Measurements from ENCODE around the gene VIPR2. TPM values are rescaled to one million over a fixed set of nuclear protein-coding genes. Genes with fewer than 3 reads are reported as not detected.
A peak's percentile ranks its signal among the peaks of the same experiment; 100 is the strongest.

Gene VIPR2
- total and polyA plus RNA-seq, 2 experiments from 2014 or later: 1.3 to 2.7 TPM

DNA sequence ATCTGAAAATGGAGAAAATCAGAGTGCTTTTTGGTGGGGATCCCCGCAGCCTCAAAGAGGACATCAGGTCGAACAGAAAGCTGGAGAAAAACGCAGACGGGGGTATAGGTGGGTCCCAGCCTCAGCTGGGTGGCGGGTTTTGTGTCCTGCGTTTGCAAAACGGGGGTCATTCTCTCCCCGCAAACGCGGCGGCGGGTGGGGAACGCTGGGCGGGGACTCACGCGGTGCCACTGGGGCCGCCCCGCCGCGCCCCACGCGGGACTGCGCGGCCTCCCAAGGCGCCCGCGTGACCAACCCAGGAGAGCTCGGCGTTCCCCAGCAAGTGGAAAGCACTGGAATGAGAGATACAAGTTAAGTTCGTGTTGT, 806 bp upstream of the VIPR2 start:
- DNase-seq (ENCODE audit: low spot score) (no peak), ATAC-seq (no peak)
- no peak for TF ChIP-seq EZH2 (IDR thresholded peaks at IDR 0.05; ENCODE audit: low read depth, unreplicated experiment)
- TF ChIP-seq, protein P1, sequence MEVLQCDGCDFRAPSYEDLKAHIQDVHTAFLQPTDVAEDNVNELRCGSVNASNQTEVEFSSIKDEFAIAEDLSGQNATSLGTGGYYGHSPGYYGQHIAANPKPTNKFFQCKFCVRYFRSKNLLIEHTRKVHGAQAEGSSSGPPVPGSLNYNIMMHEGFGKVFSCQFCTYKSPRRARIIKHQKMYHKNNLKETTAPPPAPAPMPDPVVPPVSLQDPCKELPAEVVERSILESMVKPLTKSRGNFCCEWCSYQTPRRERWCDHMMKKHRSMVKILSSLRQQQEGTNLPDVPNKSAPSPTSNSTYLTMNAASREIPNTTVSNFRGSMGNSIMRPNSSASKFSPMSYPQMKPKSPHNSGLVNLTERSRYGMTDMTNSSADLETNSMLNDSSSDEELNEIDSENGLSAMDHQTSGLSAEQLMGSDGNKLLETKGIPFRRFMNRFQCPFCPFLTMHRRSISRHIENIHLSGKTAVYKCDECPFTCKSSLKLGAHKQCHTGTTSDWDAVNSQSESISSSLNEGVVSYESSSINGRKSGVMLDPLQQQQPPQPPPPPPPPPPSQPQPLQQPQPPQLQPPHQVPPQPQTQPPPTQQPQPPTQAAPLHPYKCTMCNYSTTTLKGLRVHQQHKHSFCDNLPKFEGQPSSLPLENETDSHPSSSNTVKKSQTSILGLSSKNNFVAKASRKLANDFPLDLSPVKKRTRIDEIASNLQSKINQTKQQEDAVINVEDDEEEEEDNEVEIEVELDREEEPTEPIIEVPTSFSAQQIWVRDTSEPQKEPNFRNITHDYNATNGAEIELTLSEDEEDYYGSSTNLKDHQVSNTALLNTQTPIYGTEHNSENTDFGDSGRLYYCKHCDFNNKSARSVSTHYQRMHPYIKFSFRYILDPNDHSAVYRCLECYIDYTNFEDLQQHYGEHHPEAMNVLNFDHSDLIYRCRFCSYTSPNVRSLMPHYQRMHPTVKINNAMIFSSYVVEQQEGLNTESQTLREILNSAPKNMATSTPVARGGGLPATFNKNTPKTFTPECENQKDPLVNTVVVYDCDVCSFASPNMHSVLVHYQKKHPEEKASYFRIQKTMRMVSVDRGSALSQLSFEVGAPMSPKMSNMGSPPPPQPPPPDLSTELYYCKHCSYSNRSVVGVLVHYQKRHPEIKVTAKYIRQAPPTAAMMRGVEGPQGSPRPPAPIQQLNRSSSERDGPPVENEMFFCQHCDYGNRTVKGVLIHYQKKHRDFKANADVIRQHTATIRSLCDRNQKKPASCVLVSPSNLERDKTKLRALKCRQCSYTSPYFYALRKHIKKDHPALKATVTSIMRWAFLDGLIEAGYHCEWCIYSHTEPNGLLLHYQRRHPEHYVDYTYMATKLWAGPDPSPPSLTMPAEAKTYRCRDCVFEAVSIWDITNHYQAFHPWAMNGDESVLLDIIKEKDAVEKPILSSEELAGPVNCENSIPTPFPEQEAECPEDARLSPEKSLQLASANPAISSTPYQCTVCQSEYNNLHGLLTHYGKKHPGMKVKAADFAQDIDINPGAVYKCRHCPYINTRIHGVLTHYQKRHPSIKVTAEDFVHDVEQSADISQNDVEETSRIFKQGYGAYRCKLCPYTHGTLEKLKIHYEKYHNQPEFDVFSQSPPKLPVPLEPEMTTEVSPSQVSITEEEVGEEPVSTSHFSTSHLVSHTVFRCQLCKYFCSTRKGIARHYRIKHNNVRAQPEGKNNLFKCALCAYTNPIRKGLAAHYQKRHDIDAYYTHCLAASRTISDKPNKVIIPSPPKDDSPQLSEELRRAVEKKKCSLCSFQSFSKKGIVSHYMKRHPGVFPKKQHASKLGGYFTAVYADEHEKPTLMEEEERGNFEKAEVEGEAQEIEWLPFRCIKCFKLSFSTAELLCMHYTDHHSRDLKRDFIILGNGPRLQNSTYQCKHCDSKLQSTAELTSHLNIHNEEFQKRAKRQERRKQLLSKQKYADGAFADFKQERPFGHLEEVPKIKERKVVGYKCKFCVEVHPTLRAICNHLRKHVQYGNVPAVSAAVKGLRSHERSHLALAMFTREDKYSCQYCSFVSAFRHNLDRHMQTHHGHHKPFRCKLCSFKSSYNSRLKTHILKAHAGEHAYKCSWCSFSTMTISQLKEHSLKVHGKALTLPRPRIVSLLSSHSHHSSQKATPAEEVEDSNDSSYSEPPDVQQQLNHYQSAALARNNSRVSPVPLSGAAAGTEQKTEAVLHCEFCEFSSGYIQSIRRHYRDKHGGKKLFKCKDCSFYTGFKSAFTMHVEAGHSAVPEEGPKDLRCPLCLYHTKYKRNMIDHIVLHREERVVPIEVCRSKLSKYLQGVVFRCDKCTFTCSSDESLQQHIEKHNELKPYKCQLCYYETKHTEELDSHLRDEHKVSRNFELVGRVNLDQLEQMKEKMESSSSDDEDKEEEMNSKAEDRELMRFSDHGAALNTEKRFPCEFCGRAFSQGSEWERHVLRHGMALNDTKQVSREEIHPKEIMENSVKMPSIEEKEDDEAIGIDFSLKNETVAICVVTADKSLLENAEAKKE (CRISPR knock-in tag; IDR thresholded peaks at IDR 0.05): no peak
- no peak for TF ChIP-seq CREB1 (CRISPR knock-in tag; IDR thresholded peaks at IDR 0.05; ENCODE audit: low read depth)
- TF ChIP-seq STAT1 (IDR thresholded peaks at IDR 0.05; ENCODE audit: unreplicated experiment): no peak
- TF ChIP-seq, protein P2, sequence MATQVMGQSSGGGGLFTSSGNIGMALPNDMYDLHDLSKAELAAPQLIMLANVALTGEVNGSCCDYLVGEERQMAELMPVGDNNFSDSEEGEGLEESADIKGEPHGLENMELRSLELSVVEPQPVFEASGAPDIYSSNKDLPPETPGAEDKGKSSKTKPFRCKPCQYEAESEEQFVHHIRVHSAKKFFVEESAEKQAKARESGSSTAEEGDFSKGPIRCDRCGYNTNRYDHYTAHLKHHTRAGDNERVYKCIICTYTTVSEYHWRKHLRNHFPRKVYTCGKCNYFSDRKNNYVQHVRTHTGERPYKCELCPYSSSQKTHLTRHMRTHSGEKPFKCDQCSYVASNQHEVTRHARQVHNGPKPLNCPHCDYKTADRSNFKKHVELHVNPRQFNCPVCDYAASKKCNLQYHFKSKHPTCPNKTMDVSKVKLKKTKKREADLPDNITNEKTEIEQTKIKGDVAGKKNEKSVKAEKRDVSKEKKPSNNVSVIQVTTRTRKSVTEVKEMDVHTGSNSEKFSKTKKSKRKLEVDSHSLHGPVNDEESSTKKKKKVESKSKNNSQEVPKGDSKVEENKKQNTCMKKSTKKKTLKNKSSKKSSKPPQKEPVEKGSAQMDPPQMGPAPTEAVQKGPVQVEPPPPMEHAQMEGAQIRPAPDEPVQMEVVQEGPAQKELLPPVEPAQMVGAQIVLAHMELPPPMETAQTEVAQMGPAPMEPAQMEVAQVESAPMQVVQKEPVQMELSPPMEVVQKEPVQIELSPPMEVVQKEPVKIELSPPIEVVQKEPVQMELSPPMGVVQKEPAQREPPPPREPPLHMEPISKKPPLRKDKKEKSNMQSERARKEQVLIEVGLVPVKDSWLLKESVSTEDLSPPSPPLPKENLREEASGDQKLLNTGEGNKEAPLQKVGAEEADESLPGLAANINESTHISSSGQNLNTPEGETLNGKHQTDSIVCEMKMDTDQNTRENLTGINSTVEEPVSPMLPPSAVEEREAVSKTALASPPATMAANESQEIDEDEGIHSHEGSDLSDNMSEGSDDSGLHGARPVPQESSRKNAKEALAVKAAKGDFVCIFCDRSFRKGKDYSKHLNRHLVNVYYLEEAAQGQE (IDR thresholded peaks at IDR 0.05; ENCODE audit: unreplicated experiment): no peak
- no peak for TF ChIP-seq JUNB (IDR thresholded peaks at IDR 0.05; ENCODE audit: unreplicated experiment)
- no peak for TF ChIP-seq EZH2phosphoT487 (IDR thresholded peaks at IDR 0.05; ENCODE audit: unreplicated experiment)
- TF ChIP-seq, protein P3, sequence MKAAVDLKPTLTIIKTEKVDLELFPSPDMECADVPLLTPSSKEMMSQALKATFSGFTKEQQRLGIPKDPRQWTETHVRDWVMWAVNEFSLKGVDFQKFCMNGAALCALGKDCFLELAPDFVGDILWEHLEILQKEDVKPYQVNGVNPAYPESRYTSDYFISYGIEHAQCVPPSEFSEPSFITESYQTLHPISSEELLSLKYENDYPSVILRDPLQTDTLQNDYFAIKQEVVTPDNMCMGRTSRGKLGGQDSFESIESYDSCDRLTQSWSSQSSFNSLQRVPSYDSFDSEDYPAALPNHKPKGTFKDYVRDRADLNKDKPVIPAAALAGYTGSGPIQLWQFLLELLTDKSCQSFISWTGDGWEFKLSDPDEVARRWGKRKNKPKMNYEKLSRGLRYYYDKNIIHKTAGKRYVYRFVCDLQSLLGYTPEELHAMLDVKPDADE (IDR thresholded peaks at IDR 0.05): no peak
- no peak for TF ChIP-seq POLR2AphosphoS5 (IDR thresholded peaks at IDR 0.05; ENCODE audit: low read depth)
- TF ChIP-seq ZNF114 (CRISPR knock-in tag; IDR thresholded peaks at IDR 0.05): no peak
- no peak for TF ChIP-seq NANOG (IDR thresholded peaks at IDR 0.05; ENCODE audit: borderline replicate concordance)
- TF ChIP-seq, protein P4, sequence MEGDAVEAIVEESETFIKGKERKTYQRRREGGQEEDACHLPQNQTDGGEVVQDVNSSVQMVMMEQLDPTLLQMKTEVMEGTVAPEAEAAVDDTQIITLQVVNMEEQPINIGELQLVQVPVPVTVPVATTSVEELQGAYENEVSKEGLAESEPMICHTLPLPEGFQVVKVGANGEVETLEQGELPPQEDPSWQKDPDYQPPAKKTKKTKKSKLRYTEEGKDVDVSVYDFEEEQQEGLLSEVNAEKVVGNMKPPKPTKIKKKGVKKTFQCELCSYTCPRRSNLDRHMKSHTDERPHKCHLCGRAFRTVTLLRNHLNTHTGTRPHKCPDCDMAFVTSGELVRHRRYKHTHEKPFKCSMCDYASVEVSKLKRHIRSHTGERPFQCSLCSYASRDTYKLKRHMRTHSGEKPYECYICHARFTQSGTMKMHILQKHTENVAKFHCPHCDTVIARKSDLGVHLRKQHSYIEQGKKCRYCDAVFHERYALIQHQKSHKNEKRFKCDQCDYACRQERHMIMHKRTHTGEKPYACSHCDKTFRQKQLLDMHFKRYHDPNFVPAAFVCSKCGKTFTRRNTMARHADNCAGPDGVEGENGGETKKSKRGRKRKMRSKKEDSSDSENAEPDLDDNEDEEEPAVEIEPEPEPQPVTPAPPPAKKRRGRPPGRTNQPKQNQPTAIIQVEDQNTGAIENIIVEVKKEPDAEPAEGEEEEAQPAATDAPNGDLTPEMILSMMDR (conservative IDR thresholded peaks at IDR 0.05; ENCODE audit: low read depth in 2 of 2): no peak
- TF ChIP-seq ZNF331 (CRISPR knock-in tag; IDR thresholded peaks at IDR 0.05; ENCODE audit: low read depth): no peak
- H3K36me3 ChIP-seq (ENCODE audit: insufficient read depth): no peaks in the 10 kb centered on the region; the same call in 1 of the 2 replicates
- Mint-ChIP-seq H3K27me3 (ENCODE audit: insufficient read depth, low read depth, poor library complexity) (peaks cover 36% of the 10 kb centered on the region), H3K36me3 (ENCODE audit: low read depth) (no peaks in the 10 kb centered on the region; the same call in 2 of the 3 replicates), H3K4me3 (peak overlapping the region; percentile 77), H3K9me3 (peaks cover 55% of the 10 kb centered on the region; the same call in 2 of the 3 replicates), H3K27ac (no peak overlapping the region), H3K4me1 (peaks cover 21% of the 10 kb centered on the region)
- H3K79me2 ChIP-seq (replicated peaks; ENCODE audit: insufficient read depth): no peaks in the 10 kb centered on the region
- H3K27ac ChIP-seq (ENCODE audit: low read depth): no peak overlapping the region
- H3K27me3 ChIP-seq (ENCODE audit: insufficient read depth): peaks cover 40% of the 10 kb centered on the region
- H3K4me1 ChIP-seq (ENCODE audit: insufficient read depth): peaks cover 50% of the 10 kb centered on the region
- no peaks in the 10 kb centered on the region for H3K9me2 ChIP-seq (ENCODE audit: insufficient read depth)
- 0 out of 2 replicates have a peak, but pooled peaks cover 6% of the 10 kb centered on the region for H3F3A ChIP-seq (replicated peaks; ENCODE audit: low read depth)
- H3K4me3 ChIP-seq: peak overlapping the region; percentile 69
- peak overlapping the region; percentile 86 for H3K4me2 ChIP-seq
- peak overlapping the region; percentile 89; the same call in 1 of the 2 replicates for H2AFZ ChIP-seq
- peaks cover 3% of the 10 kb centered on the region; the same call in 1 of the 2 replicates for H4K20me1 ChIP-seq (replicated peaks; ENCODE audit: insufficient read depth)

All from GM23338 (cell line).